GM18517 (cell line): ENCODE measurements around the gene SH3D19.

Source experiments
- ATAC-seq: cut with Tn5 transposase; IDR thresholded peaks from one replicate; pipeline ENCODE4 v1.9.1; 2021; ENCODE audit warnings: mild to moderate bottlenecking, moderate library complexity; ENCODE audit not compliant: unreplicated experiment

The SH3D19 gene

GRCh38 chr4:151325111-151325948, at the start of gene SH3D19:
Gene SH3D19 (minus strand): TSS chr4:151325605. CDS start chr4:151325352, 253 bp downstream.
- ATAC-seq: no peak

GRCh38 chr4:151362404-151363164, 37.2 kb upstream of the SH3D19 start:
- peak; percentile 88 for ATAC-seq

- ATAC-seq: no peak
Observed at GRCh38 chr4:151361966-151362365, 36.6 kb upstream of the SH3D19 start.

- ATAC-seq: no peak
Observed at GRCh38 chr4:151361126-151361525, 35.7 kb upstream of the SH3D19 start.

GRCh38 chr4:151359576-151359975, 34.2 kb upstream of the SH3D19 start:
- ATAC-seq: no peak

- no peak for ATAC-seq
Observed at GRCh38 chr4:151358266-151358665, 32.9 kb upstream of the SH3D19 start.

GRCh38 chr4:151356510-151356909, 31.1 kb upstream of the SH3D19 start:
- no peak for ATAC-seq

GRCh38 chr4:151355155-151355554, 29.8 kb upstream of the SH3D19 start:
- no peak for ATAC-seq

GRCh38 chr4:151347490-151348235, 22.3 kb upstream of the SH3D19 start:
- ATAC-seq: no peak

- no peak for ATAC-seq
Observed at GRCh38 chr4:151344948-151345347, 19.5 kb upstream of the SH3D19 start.

GRCh38 chr4:151340751-151341385, 15.5 kb upstream of the SH3D19 start:
- ATAC-seq: no peak

GRCh38 chr4:151339467-151339866, 14.1 kb upstream of the SH3D19 start:
- no peak for ATAC-seq

GRCh38 chr4:151331276-151332042, 6.1 kb upstream of the SH3D19 start:
- no peak for ATAC-seq

GRCh38 chr4:151329217-151330007, 4.0 kb upstream of the SH3D19 start:
- no peak for ATAC-seq

- no peak for ATAC-seq
Observed at GRCh38 chr4:151325949-151326246, 493 bp upstream of the SH3D19 start.

- ATAC-seq: no peak
Observed at GRCh38 chr4:151324752-151325110, 674 bp downstream of the SH3D19 start.

GRCh38 chr4:151324124-151324751, 1.2 kb downstream of the SH3D19 start:
- ATAC-seq: no peak

GRCh38 chr4:151323667-151324066, 1.7 kb downstream of the SH3D19 start:
- ATAC-seq: no peak

GRCh38 chr4:151322570-151322969, 2.8 kb downstream of the SH3D19 start:
- no peak for ATAC-seq
